Osteoblast (primary cell): Measurements from ENCODE around the gene COX5A. TPM values are rescaled to one million over a fixed set of nuclear protein-coding genes. Genes with fewer than 3 reads are reported as not detected.

ENCODE experiments used
- DNase-seq: peaks from one replicate; pipeline ENCODE4 v3.0.0; 2011; ENCODE audit warnings: low spot score, mixed read lengths; ENCODE audit not compliant: insufficient read length; ENCODE audit errors: missing footprints
- H2AFZ ChIP-seq: 2 replicates; pipeline ENCODE4 v1.6.0; 2011; ENCODE audit warnings: mild to moderate bottlenecking, low read length
- H3K27ac ChIP-seq: 2 replicates; pipeline ENCODE4 v1.5.1; 2011; ENCODE audit warnings: mild to moderate bottlenecking, low read depth, low read length, moderate library complexity
- H3K27me3 ChIP-seq: 2 replicates; pipeline ENCODE4 v1.6.0; 2012; ENCODE audit warnings: mild to moderate bottlenecking, control low read depth, inconsistent platforms, low read length, moderate library complexity; ENCODE audit not compliant: insufficient read depth
- H3K36me3 ChIP-seq: 2 replicates; pipeline ENCODE4 v1.5.1; 2011; ENCODE audit warnings: mild to moderate bottlenecking, low read length, control low read depth, moderate library complexity; ENCODE audit not compliant: insufficient read depth
- H3K4me1 ChIP-seq: 2 replicates; pipeline ENCODE4 v1.5.1; 2011; ENCODE audit warnings: mild to moderate bottlenecking, low read length, control low read depth, moderate library complexity; ENCODE audit not compliant: insufficient read depth
- H3K4me2 ChIP-seq: 2 replicates; pipeline ENCODE4 v1.6.0; 2011; ENCODE audit warnings: mild to moderate bottlenecking, low read length; ENCODE audit not compliant: insufficient read depth
- H3K4me3 ChIP-seq: fragments of 200-600 bp; sonication (generic); 3 replicates; pipeline ENCODE4 v1.5.1; 2012; ENCODE audit warnings: mild to moderate bottlenecking, low read length, inconsistent platforms; ENCODE audit not compliant: insufficient read depth
- H3K79me2 ChIP-seq: 2 replicates; pipeline ENCODE4 v1.6.0; 2012; ENCODE audit warnings: mild to moderate bottlenecking, low read length, control low read depth, inconsistent platforms; ENCODE audit not compliant: insufficient read depth
- H3K9me3 ChIP-seq: 2 replicates; pipeline ENCODE4 v1.5.1; 2011; ENCODE audit warnings: low read depth, low read length, control low read depth
- H4K20me1 ChIP-seq: 2 replicates; pipeline ENCODE4 v1.6.0; 2012; ENCODE audit warnings: mild to moderate bottlenecking, low read length, control low read depth; ENCODE audit not compliant: insufficient read depth
- total RNA-seq: library from RNA; depleted of rRNA; stranded (reverse); fragments of >200 nt; gene quantifications from 2 replicates; pipeline ENCODE4 v1.2.3, GENCODE V29; 2012
- TF ChIP-seq, protein P1 (sequence below): IDR thresholded peaks from 2 replicates; pipeline ENCODE4 v1.5.1; 2011; ENCODE audit warnings: mild to moderate bottlenecking, low read depth, low read length, moderate library complexity; ENCODE audit errors: extremely low read depth

The COX5A gene
- 27.1 and 38.9 TPM in 2 replicates for total RNA-seq

DNA sequence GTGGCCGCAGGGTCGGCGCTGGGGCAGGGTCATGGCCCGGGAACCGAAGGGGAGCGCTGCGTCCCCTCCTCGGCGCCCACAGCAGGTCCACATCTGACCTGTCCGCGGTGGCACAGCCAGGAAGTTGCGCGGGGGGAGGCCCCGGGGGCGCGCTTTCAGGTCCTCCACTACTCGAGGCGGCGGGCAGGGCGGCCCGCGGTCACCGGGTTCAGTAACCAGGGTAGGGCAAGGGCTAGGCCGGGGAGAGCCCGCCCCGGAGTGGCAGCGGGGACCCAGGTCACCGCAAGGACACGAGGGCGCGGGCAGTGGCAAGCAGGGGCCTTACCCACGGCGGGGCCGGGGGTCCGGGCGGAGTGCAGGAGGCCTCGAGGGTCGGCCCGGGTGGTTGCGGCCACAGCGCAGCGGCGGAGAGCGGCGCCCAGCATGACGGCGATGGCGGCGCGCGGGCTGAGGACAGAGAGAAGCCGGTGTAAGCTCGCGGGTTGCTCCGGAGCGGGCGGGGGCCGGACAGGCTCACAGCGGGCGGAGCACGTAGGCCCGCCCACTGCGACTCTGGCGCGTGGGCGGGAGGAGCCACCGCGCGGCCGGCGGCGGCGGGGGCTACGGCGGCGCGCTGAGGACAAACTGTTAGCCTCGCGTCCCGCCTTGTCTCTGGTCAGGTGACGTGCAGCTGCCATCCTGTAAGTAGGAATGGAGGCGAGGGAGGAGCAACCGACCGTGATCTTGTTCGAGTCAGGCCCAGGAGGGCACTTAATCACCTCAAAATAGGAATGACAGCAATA is at the start of gene COX5A:
COX5A (minus strand) TSS at position 484 of the 782 bp plus-strand sequence; CDS start at position 425, 59 bp downstream.
- Histone ChIP-seq H3K27me3 (peaks cover 4% of the 10 kb centered on the region), H3K9me3 (no peaks in the 10 kb centered on the region), H4K20me1 (peaks cover 10% of the 10 kb centered on the region), H3K79me2 (peaks cover 50% of the 10 kb centered on the region), H3K4me1 (peaks cover 10% of the 10 kb centered on the region), H3K27ac (peak within 1 kb of the TSS; percentile 82), H3K36me3 (no peaks in the 10 kb centered on the region), H3K4me3 (peak within 1 kb of the TSS; percentile 99), H2AFZ (peak within 1 kb of the TSS; percentile 94), H3K4me2 (peak within 1 kb of the TSS; percentile 98)
- TF ChIP-seq, protein P1, sequence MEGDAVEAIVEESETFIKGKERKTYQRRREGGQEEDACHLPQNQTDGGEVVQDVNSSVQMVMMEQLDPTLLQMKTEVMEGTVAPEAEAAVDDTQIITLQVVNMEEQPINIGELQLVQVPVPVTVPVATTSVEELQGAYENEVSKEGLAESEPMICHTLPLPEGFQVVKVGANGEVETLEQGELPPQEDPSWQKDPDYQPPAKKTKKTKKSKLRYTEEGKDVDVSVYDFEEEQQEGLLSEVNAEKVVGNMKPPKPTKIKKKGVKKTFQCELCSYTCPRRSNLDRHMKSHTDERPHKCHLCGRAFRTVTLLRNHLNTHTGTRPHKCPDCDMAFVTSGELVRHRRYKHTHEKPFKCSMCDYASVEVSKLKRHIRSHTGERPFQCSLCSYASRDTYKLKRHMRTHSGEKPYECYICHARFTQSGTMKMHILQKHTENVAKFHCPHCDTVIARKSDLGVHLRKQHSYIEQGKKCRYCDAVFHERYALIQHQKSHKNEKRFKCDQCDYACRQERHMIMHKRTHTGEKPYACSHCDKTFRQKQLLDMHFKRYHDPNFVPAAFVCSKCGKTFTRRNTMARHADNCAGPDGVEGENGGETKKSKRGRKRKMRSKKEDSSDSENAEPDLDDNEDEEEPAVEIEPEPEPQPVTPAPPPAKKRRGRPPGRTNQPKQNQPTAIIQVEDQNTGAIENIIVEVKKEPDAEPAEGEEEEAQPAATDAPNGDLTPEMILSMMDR: no peak
- peak; percentile 98 for DNase-seq

DNA sequence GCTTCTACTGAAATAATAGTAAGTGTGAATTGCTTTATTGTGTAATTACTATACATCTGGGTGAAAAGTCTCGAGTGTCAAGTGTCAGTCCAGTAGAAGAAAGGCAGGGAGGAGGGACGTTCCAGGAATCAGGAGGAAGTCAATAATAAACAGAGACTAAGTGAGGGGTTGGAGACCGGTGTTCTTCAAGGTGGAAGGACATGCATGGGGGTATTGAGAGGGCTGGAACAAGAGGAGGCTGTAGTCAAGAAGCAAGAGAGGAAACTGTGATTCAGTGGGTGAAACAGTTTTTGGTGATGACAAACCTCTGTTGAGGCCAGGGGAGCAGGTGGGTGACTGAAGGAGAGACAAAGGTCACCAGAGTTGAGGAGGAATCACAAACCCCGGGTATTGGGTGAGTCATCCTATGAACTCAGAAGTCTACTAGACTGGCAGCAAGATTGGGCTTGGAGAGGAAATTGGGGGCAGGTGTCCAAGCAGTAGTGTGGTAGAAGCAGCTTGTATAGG is 45.9 kb upstream of the COX5A start:
- no peaks in the 10 kb centered on the region for H4K20me1 ChIP-seq
- H3K36me3 ChIP-seq: no peaks in the 10 kb centered on the region
- H2AFZ ChIP-seq: no peak overlapping the region
- TF ChIP-seq, protein P1: no peak
- no peaks in the 10 kb centered on the region for H3K79me2 ChIP-seq
- H3K4me1 ChIP-seq: no peaks in the 10 kb centered on the region
- no peaks in the 10 kb centered on the region for H3K9me3 ChIP-seq
- peak; percentile 62 for DNase-seq
- H3K27ac ChIP-seq: no peak overlapping the region
- H3K4me2 ChIP-seq: no peak overlapping the region
- no peak overlapping the region for H3K4me3 ChIP-seq
- peaks cover 14% of the 10 kb centered on the region for H3K27me3 ChIP-seq

DNA sequence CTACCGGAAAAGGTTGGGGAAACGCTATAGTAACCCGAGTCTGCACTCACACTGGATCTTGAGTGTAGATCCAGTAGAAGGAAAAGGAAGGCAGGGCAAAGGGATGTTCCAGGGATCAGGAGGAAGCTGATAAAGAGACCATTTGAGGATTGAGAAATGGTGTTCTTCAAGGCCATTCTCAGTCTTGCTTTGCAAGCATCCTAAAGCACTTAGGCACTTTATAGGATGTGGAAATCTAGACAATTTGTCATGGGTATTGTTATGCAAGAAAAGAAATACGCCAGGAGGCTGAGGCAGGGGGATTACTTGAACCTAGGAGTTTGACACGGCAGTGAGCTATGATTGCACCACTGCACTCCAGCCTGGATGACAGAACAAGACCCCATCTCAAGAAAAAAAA is 44.3 kb upstream of the COX5A start:
- H2AFZ ChIP-seq: no peak overlapping the region
- no peaks in the 10 kb centered on the region for H3K79me2 ChIP-seq
- no peak overlapping the region for H3K4me2 ChIP-seq
- H3K4me3 ChIP-seq: no peak overlapping the region
- no peaks in the 10 kb centered on the region for H3K36me3 ChIP-seq
- peaks cover 4% of the 10 kb centered on the region for H3K4me1 ChIP-seq
- H3K27me3 ChIP-seq: peaks cover 14% of the 10 kb centered on the region
- no peaks in the 10 kb centered on the region for H4K20me1 ChIP-seq
- no peak overlapping the region for H3K27ac ChIP-seq
- no peaks in the 10 kb centered on the region for H3K9me3 ChIP-seq
- no peak for DNase-seq
- TF ChIP-seq, protein P1: no peak

DNA sequence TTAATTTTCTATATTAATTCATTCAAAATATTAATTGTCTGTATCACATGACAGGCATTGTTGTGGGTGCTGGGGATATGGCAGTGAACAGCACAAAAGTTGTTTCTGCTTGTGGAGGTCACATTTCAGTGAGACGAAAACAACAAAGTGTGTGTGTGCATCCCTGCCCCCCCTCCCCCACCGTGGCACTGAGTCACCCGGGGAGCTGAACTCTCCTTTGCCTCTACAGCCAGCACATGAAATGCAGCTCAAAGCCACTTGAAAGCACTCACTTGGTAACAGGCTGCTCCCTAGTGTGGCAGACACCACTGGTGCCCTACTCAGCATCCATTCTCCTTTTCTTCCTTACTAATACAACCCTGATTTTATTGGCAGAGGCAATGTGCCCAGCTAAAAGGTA is 40.6 kb upstream of the COX5A start:
- H3K36me3 ChIP-seq: no peaks in the 10 kb centered on the region
- no peak overlapping the region for H3K4me3 ChIP-seq
- no peaks in the 10 kb centered on the region for H4K20me1 ChIP-seq
- peaks cover 4% of the 10 kb centered on the region for H3K4me1 ChIP-seq
- H3K9me3 ChIP-seq: no peaks in the 10 kb centered on the region
- H3K27me3 ChIP-seq: no peaks in the 10 kb centered on the region
- peak; percentile 61 for DNase-seq
- no peak overlapping the region for H2AFZ ChIP-seq
- H3K79me2 ChIP-seq: no peaks in the 10 kb centered on the region
- no peak overlapping the region for H3K27ac ChIP-seq
- TF ChIP-seq, protein P1: no peak
- H3K4me2 ChIP-seq: no peak overlapping the region
